Endothelial cell of umbilical vein (primary cell): Measurements from ENCODE around the gene CD200. TPM values are rescaled to one million over a fixed set of nuclear protein-coding genes. Genes with fewer than 3 reads are reported as not detected.
A peak's percentile ranks its signal among the peaks of the same experiment; 100 is the strongest.

ENCODE experiments used
- BruUV-seq: library from RNA; stranded (reverse); fragments of 400-500 nt; replicated peaks from 2 replicates; lab custom pipeline; 2021; lab: Mats Ljungman, UMichigan
- CTCF ChIA-PET: fragments of 300-600, 350-600 bp; sonication (Branson Sonifier 250); formaldehyde crosslinking; loops from one replicate; lab custom pipeline; 2021; ENCODE audit warnings: antibody characterized with exemption, inconsistent platforms; lab: Charles Lee
- POLR2A ChIA-PET: fragments of 300-600, 350-600 bp; sonication (Branson Sonifier 250); formaldehyde crosslinking; loops from one replicate; lab custom pipeline; 2021; ENCODE audit warnings: antibody characterized with exemption, inconsistent platforms; lab: Charles Lee
- DNase-seq: peaks from one replicate; pipeline ENCODE4 v3.0.0-alpha.2; 2011; ENCODE audit warnings: low read depth, low spot score
- FAIRE-seq: peaks from 2 replicates; lab custom pipeline; 2011; peaks lifted over from hg19 to GRCh38; lab: Jason Lieb, UNC
- H2AFZ ChIP-seq: 2 replicates; pipeline ENCODE4 v1.6.0; 2012; ENCODE audit warnings: low read depth, low read length, control low read depth, inconsistent platforms
- H3K27ac ChIP-seq: 2 replicates; pipeline ENCODE4 v1.5.1; 2011; ENCODE audit warnings: low read depth, mild to moderate bottlenecking, control low read depth, low read length, moderate library complexity; ENCODE audit not compliant: insufficient read depth
- H3K27me3 ChIP-seq, 2 experiments: 2 replicates each; pipeline versions ENCODE4 v1.6.0 to v1.6.1; 2011; ENCODE audit warnings: low read length in 2 of 2, mixed read lengths in 1 of 2; ENCODE audit not compliant: control insufficient read depth in 2 of 2, insufficient read depth in 2 of 2
- H3K36me3 ChIP-seq, 2 experiments: 2 replicates in 1 of 2; 3 replicates in 1 of 2; pipeline ENCODE4 v1.5.1; 2011; ENCODE audit warnings: low read length in 2 of 2, mild to moderate bottlenecking in 1 of 2, moderate library complexity in 1 of 2; ENCODE audit not compliant: control insufficient read depth in 2 of 2, insufficient read depth in 2 of 2; ENCODE audit errors: extremely low read depth in 1 of 2
- H3K4me1 ChIP-seq: 3 replicates; pipeline ENCODE4 v1.5.1; 2011; ENCODE audit warnings: mild to moderate bottlenecking, low read length; ENCODE audit not compliant: control insufficient read depth, insufficient read depth; ENCODE audit errors: extremely low read depth
- H3K4me2 ChIP-seq: 2 replicates; pipeline ENCODE4 v1.6.1; 2011; ENCODE audit warnings: low read length, control low read depth, mixed read lengths; ENCODE audit not compliant: insufficient read depth
- H3K4me3 ChIP-seq, 3 experiments: fragments of 200-600 bp in 1 of 3; sonication (generic), shearing (Covaris generic) in 1 of 3; replicated peaks in 1 of 3; 2 replicates each; pipeline ENCODE4 v1.5.1; 2011 to 2016; ENCODE audit warnings: control low read depth in 3 of 3, low read length in 3 of 3, mild to moderate bottlenecking in 2 of 3, inconsistent platforms in 1 of 3, low read depth in 1 of 3, moderate library complexity in 1 of 3; ENCODE audit not compliant: insufficient read depth in 1 of 3
- H3K79me2 ChIP-seq: 2 replicates; pipeline ENCODE4 v1.6.0; 2012; ENCODE audit warnings: low read length, inconsistent platforms; ENCODE audit not compliant: control insufficient read depth, insufficient read depth
- H3K9ac ChIP-seq: replicated peaks from 2 replicates; pipeline ENCODE3; 2011; ENCODE audit warnings: low read length, control low read depth; ENCODE audit not compliant: insufficient read depth; ENCODE audit errors: extremely low read depth
- H3K9me1 ChIP-seq: replicated peaks from 3 replicates; pipeline ENCODE4 v1.6.0; 2011; ENCODE audit warnings: mild to moderate bottlenecking, low read length; ENCODE audit not compliant: control insufficient read depth, insufficient read depth; ENCODE audit errors: extremely low read depth
- H3K9me3 ChIP-seq: replicated peaks from 2 replicates; pipeline ENCODE4 v1.5.1; 2012; ENCODE audit warnings: low read length, inconsistent platforms; ENCODE audit not compliant: control insufficient read depth, insufficient read depth
- H4K20me1 ChIP-seq: replicated peaks from 2 replicates; pipeline ENCODE3; 2011; ENCODE audit warnings: mild to moderate bottlenecking, low read length; ENCODE audit not compliant: control insufficient read depth, insufficient read depth; ENCODE audit errors: extremely low read depth
- CTCF ChIP-seq, 2 donors: IDR thresholded peaks; 1 replicate in 1 of 2; 2 replicates in 1 of 2; pipeline ENCODE4 v1.5.1; 2011; ENCODE audit warnings: low read length in 2 of 2, mild to moderate bottlenecking in 2 of 2, moderate library complexity in 2 of 2, control low read depth in 1 of 2, inconsistent platforms in 1 of 2, low read depth in 1 of 2; ENCODE audit not compliant: insufficient read depth in 1 of 2; ENCODE audit errors: extremely low read depth in 1 of 2
- EZH2 ChIP-seq: IDR thresholded peaks from 2 replicates; pipeline ENCODE4 v1.6.1; 2012; ENCODE audit warnings: borderline replicate concordance, low read depth, mild to moderate bottlenecking, moderate library complexity, low read length, inconsistent platforms; ENCODE audit not compliant: severe bottlenecking
- FOS ChIP-seq: IDR thresholded peaks from 2 replicates; pipeline ENCODE4 v1.6.1; 2011; ENCODE audit warnings: mild to moderate bottlenecking, low read length, moderate library complexity, borderline replicate concordance; ENCODE audit not compliant: insufficient read depth
- GATA2 ChIP-seq: IDR thresholded peaks from 2 replicates; pipeline ENCODE4 v1.7.0; 2011; ENCODE audit warnings: low read depth, mild to moderate bottlenecking, moderate library complexity, mixed read lengths, low read length; ENCODE audit not compliant: insufficient read length, insufficient read depth
- JUN ChIP-seq: IDR thresholded peaks from 2 replicates; pipeline ENCODE4 v1.6.1; 2011; ENCODE audit warnings: borderline replicate concordance, low read depth; ENCODE audit not compliant: insufficient read length, insufficient read depth
- MAX ChIP-seq: IDR thresholded peaks from 2 replicates; pipeline ENCODE4 v1.6.1; 2011; ENCODE audit not compliant: insufficient read depth, insufficient read length
- MYC ChIP-seq: IDR thresholded peaks from one replicate; pipeline ENCODE4 v1.6.1; 2011; ENCODE audit warnings: mild to moderate bottlenecking, low read depth, low read length
- POLR2A ChIP-seq: IDR thresholded peaks from 2 replicates; pipeline ENCODE4 v1.6.1; 2012; ENCODE audit warnings: low read depth, mild to moderate bottlenecking, control low read depth, low read length
- POLR2AphosphoS5 ChIP-seq: IDR thresholded peaks from 2 replicates; pipeline ENCODE4 v1.6.1; 2012; ENCODE audit warnings: low read depth, mild to moderate bottlenecking, control low read depth, low read length, moderate library complexity; ENCODE audit not compliant: insufficient read depth
- dilution Hi-C: fragments of 300-500 bp; cut with MboI; formaldehyde crosslinking; loops from one replicate; pipeline ENCODE4 v1.15.0; 2019; ENCODE audit warnings: low sequenced_read_pairs; ENCODE audit not compliant: extremely low pct_ligation_motif_present
- intact Hi-C: fragments of 100-400 bp; cut with micrococcal nuclease; formaldehyde crosslinking; loops from one replicate; pipeline ENCODE4 v1.10.0; 2022
- polyA plus RNA-seq, 4 experiments: library from polyadenylated mRNA; depleted of rRNA in 3 of 4; stranded (reverse) in 3 of 4; unstranded in 1 of 4; fragments of >200 nt; gene quantifications; 2 replicates each; pipeline versions ENCODE4 v1.2.1 to v1.2.3, GENCODE V29; 2011 to 2012; ENCODE audit warnings: missing spikeins in 1 of 4
- total RNA-seq: library from RNA; stranded (reverse); gene quantifications from 2 replicates; pipeline ENCODE4 v1.2.3, GENCODE V29; 2021

Gene CD200
- total and polyA plus RNA-seq, 2 donors (not counting 3 experiments of a cell fraction or from before 2014, with no cell fraction given): 8.1 to 8.2 TPM

GRCh38 chr3:112374333-112374734, 41.4 kb downstream of the CD200 start:
- intact Hi-C loops: no loop called here
- ChIA-PET POLR2A (no interaction called here), CTCF (interaction anchor here (0.6 to 1.7 kb wide), 2 partner anchors 10 to 63 kb away, joined by 3 to 4 read pairs; no protein-coding TSS in a partner anchor)
- no TSS peak for BruUV-seq
- Histone ChIP-seq H3K27ac (no peak overlapping the region), H3K36me3 (no peaks in the 10 kb centered on the region), H3K4me2 (no peak overlapping the region), H3K9me1 (no peaks in the 10 kb centered on the region), H3K27me3 (no peaks in the 10 kb centered on the region), H4K20me1 (no peaks in the 10 kb centered on the region), H3K4me3 (no peak overlapping the region), H3K9me3 (no peaks in the 10 kb centered on the region), H2AFZ (no peak overlapping the region), H3K79me2 (no peaks in the 10 kb centered on the region), H3K9ac (no peak overlapping the region), H3K4me1 (peaks cover 20% of the 10 kb centered on the region)
- no peak for TF ChIP-seq JUN
- TF ChIP-seq MAX: no peak
- TF ChIP-seq EZH2: no peak
- no peak for TF ChIP-seq POLR2A
- peak; percentile 24 for TF ChIP-seq FOS
- peak; percentile 71 for TF ChIP-seq GATA2
- TF ChIP-seq POLR2AphosphoS5: no peak
- TF ChIP-seq CTCF (IDR thresholded peaks at IDR 0.05; ENCODE audit: extremely low read depth in 1 of 2, insufficient read depth in 1 of 2, low read depth in 1 of 2, low read length in 2 of 2): no peak
- TF ChIP-seq MYC: no peak
- DNase-seq (peak; percentile 46), FAIRE-seq (peak; percentile 24)
- dilution Hi-C loops: no loop called here
